ENCODE data around the gene GBA2.

DNA sequence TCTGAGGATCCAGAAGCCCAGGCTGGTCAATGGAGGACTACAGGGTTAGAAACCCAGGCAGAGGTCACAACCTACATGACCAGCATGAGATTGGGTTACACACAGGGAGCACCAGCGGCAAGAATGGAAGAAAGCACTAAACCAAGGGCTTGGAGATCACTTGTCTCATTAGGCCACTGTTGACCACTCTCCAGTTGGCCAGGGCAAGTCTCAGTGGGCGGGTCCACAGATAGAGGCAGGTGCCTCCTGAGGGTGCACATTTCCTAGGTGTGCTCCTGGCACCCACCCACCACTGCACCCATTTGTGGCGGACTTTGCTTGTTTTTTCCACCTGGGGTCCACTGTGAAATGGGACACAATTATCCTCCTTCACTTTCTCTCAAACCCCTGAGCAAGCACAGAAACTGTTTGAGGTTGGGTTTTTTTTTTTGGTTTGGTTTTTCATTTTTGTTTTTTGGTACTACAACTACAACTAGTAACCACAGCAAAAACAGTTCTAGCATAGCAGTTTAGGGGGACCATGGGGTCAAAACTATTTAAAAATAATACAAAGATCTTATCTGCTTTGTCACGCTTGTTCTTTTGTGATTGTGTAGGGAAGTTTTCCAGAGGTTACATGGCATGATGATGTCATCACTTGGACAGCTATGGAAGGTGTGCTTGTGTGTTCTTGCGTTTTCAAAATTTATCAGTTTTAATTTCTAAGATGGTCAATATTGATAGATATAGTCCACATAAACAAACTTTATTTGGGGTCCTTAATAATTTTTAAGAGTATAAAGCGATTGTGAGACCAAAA, 48.5 kb upstream of the GBA2 start:
- TF ChIP-seq EZH2phosphoT487 (IDR thresholded peaks at IDR 0.05; ENCODE audit: unreplicated experiment) (no peak), JUNB (IDR thresholded peaks at IDR 0.05; ENCODE audit: unreplicated experiment) (no peak), POLR2AphosphoS5 (IDR thresholded peaks at IDR 0.05; ENCODE audit: low read depth) (no peak), REST (IDR thresholded peaks at IDR 0.05; ENCODE audit: unreplicated experiment) (no peak), NANOG (IDR thresholded peaks at IDR 0.05; ENCODE audit: borderline replicate concordance) (no peak), EZH2 (IDR thresholded peaks at IDR 0.05; ENCODE audit: low read depth, unreplicated experiment) (no peak), ZNF114 (CRISPR knock-in tag; IDR thresholded peaks at IDR 0.05) (no peak), ZNF331 (CRISPR knock-in tag; IDR thresholded peaks at IDR 0.05; ENCODE audit: low read depth) (no peak), STAT1 (IDR thresholded peaks at IDR 0.05; ENCODE audit: unreplicated experiment) (no peak), CREB1 (CRISPR knock-in tag; IDR thresholded peaks at IDR 0.05; ENCODE audit: low read depth) (no peak)
- TF ChIP-seq, protein P1, sequence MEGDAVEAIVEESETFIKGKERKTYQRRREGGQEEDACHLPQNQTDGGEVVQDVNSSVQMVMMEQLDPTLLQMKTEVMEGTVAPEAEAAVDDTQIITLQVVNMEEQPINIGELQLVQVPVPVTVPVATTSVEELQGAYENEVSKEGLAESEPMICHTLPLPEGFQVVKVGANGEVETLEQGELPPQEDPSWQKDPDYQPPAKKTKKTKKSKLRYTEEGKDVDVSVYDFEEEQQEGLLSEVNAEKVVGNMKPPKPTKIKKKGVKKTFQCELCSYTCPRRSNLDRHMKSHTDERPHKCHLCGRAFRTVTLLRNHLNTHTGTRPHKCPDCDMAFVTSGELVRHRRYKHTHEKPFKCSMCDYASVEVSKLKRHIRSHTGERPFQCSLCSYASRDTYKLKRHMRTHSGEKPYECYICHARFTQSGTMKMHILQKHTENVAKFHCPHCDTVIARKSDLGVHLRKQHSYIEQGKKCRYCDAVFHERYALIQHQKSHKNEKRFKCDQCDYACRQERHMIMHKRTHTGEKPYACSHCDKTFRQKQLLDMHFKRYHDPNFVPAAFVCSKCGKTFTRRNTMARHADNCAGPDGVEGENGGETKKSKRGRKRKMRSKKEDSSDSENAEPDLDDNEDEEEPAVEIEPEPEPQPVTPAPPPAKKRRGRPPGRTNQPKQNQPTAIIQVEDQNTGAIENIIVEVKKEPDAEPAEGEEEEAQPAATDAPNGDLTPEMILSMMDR (conservative IDR thresholded peaks at IDR 0.05; ENCODE audit: low read depth in 2 of 2) = no peak
- TF ChIP-seq, protein P2, sequence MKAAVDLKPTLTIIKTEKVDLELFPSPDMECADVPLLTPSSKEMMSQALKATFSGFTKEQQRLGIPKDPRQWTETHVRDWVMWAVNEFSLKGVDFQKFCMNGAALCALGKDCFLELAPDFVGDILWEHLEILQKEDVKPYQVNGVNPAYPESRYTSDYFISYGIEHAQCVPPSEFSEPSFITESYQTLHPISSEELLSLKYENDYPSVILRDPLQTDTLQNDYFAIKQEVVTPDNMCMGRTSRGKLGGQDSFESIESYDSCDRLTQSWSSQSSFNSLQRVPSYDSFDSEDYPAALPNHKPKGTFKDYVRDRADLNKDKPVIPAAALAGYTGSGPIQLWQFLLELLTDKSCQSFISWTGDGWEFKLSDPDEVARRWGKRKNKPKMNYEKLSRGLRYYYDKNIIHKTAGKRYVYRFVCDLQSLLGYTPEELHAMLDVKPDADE (IDR thresholded peaks at IDR 0.05) = no peak
- TF ChIP-seq, protein P3, sequence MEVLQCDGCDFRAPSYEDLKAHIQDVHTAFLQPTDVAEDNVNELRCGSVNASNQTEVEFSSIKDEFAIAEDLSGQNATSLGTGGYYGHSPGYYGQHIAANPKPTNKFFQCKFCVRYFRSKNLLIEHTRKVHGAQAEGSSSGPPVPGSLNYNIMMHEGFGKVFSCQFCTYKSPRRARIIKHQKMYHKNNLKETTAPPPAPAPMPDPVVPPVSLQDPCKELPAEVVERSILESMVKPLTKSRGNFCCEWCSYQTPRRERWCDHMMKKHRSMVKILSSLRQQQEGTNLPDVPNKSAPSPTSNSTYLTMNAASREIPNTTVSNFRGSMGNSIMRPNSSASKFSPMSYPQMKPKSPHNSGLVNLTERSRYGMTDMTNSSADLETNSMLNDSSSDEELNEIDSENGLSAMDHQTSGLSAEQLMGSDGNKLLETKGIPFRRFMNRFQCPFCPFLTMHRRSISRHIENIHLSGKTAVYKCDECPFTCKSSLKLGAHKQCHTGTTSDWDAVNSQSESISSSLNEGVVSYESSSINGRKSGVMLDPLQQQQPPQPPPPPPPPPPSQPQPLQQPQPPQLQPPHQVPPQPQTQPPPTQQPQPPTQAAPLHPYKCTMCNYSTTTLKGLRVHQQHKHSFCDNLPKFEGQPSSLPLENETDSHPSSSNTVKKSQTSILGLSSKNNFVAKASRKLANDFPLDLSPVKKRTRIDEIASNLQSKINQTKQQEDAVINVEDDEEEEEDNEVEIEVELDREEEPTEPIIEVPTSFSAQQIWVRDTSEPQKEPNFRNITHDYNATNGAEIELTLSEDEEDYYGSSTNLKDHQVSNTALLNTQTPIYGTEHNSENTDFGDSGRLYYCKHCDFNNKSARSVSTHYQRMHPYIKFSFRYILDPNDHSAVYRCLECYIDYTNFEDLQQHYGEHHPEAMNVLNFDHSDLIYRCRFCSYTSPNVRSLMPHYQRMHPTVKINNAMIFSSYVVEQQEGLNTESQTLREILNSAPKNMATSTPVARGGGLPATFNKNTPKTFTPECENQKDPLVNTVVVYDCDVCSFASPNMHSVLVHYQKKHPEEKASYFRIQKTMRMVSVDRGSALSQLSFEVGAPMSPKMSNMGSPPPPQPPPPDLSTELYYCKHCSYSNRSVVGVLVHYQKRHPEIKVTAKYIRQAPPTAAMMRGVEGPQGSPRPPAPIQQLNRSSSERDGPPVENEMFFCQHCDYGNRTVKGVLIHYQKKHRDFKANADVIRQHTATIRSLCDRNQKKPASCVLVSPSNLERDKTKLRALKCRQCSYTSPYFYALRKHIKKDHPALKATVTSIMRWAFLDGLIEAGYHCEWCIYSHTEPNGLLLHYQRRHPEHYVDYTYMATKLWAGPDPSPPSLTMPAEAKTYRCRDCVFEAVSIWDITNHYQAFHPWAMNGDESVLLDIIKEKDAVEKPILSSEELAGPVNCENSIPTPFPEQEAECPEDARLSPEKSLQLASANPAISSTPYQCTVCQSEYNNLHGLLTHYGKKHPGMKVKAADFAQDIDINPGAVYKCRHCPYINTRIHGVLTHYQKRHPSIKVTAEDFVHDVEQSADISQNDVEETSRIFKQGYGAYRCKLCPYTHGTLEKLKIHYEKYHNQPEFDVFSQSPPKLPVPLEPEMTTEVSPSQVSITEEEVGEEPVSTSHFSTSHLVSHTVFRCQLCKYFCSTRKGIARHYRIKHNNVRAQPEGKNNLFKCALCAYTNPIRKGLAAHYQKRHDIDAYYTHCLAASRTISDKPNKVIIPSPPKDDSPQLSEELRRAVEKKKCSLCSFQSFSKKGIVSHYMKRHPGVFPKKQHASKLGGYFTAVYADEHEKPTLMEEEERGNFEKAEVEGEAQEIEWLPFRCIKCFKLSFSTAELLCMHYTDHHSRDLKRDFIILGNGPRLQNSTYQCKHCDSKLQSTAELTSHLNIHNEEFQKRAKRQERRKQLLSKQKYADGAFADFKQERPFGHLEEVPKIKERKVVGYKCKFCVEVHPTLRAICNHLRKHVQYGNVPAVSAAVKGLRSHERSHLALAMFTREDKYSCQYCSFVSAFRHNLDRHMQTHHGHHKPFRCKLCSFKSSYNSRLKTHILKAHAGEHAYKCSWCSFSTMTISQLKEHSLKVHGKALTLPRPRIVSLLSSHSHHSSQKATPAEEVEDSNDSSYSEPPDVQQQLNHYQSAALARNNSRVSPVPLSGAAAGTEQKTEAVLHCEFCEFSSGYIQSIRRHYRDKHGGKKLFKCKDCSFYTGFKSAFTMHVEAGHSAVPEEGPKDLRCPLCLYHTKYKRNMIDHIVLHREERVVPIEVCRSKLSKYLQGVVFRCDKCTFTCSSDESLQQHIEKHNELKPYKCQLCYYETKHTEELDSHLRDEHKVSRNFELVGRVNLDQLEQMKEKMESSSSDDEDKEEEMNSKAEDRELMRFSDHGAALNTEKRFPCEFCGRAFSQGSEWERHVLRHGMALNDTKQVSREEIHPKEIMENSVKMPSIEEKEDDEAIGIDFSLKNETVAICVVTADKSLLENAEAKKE (CRISPR knock-in tag; IDR thresholded peaks at IDR 0.05) = no peak

All from GM23338 (cell line).